PC-9 (cell line): ENCODE data around the gene MOV10L1. TPM values are rescaled to one million over a fixed set of nuclear protein-coding genes. Genes with fewer than 3 reads are reported as not detected.

Source experiments
- BruUV-seq: library from RNA; stranded (reverse); fragments of 400-500 nt; replicated peaks from 2 replicates; lab custom pipeline; 2021; lab: Mats Ljungman, UMichigan
- CTCF ChIA-PET: fragments of 300-600 bp; sonication (Branson Sonifier 250); formaldehyde crosslinking; loops from one replicate; lab custom pipeline; 2022; ENCODE audit warnings: antibody characterized with exemption; lab: Charles Lee
- POLR2A ChIA-PET: fragments of 300-600 bp; sonication (Branson Sonifier 250); formaldehyde crosslinking; loops from one replicate; lab custom pipeline; 2022; ENCODE audit warnings: antibody characterized with exemption; ENCODE audit not compliant: unreplicated experiment; lab: Charles Lee
- DNase-seq, 2 experiments: peaks; one replicate each; pipeline versions ENCODE4 v3.0.0 to v3.0.0-alpha.2; 2015 to 2022; ENCODE audit warnings: mixed read lengths in 1 of 2
- H2AFZ ChIP-seq: fragments of 200-600 bp; sonication (generic); 2 replicates; pipeline ENCODE4 v1.8.1; 2017; ENCODE audit warnings: antibody characterized with exemption
- H3F3A ChIP-seq: fragments of 200-600 bp; sonication (generic); 2 replicates; pipeline ENCODE4 v1.8.1; 2017; ENCODE audit warnings: antibody characterized with exemption, mild to moderate bottlenecking, low read depth; ENCODE audit not compliant: insufficient read depth
- H3K27ac ChIP-seq: fragments of 200-600 bp; sonication (generic); 2 replicates; pipeline ENCODE4 v1.6.1; 2016; ENCODE audit warnings: mixed run types
- H3K27me3 ChIP-seq: fragments of 200-600 bp; sonication (generic); 2 replicates; pipeline ENCODE4 v1.6.1; 2016; ENCODE audit warnings: low read depth, mixed run types; ENCODE audit not compliant: insufficient read depth
- H3K36me3 ChIP-seq: fragments of 200-600 bp; sonication (generic); 2 replicates; pipeline ENCODE4 v1.6.1; 2016; ENCODE audit warnings: low read depth, mixed run types
- H3K4me1 ChIP-seq: fragments of 200-600 bp; sonication (generic); replicated peaks from 2 replicates; pipeline ENCODE4 v1.6.1; 2016; ENCODE audit warnings: mixed run types; ENCODE audit not compliant: insufficient read depth
- H3K4me2 ChIP-seq: fragments of 200-600 bp; sonication (generic); 2 replicates; pipeline ENCODE4 v1.6.1; 2017; ENCODE audit warnings: mixed run types
- H3K4me3 ChIP-seq: fragments of 200-600 bp; sonication (generic); 2 replicates; pipeline ENCODE4 v1.6.1; 2016; ENCODE audit warnings: mixed run types
- H3K79me2 ChIP-seq: fragments of 200-600 bp; sonication (generic); 2 replicates; pipeline ENCODE4 v1.6.1; 2017; ENCODE audit warnings: low read depth, mixed run types
- H3K9me2 ChIP-seq: fragments of 200-600 bp; sonication (generic); 2 replicates; pipeline ENCODE4 v1.8.1; 2017; ENCODE audit warnings: mild to moderate bottlenecking; ENCODE audit not compliant: insufficient read depth
- H3K9me3 ChIP-seq: fragments of 200-600 bp; sonication (generic); 2 replicates; pipeline ENCODE4 v1.8.1; 2016; ENCODE audit warnings: low read depth; ENCODE audit not compliant: insufficient read depth
- H4K20me1 ChIP-seq: fragments of 200-600 bp; sonication (generic); 2 replicates; pipeline ENCODE4 v1.8.1; 2017; ENCODE audit not compliant: insufficient read depth
- EZH2 ChIP-seq: fragments of 200-600 bp; sonication (generic); IDR thresholded peaks from 2 replicates; pipeline ENCODE4 v1.8.0; 2017; ENCODE audit warnings: antibody characterized with exemption, low read depth
- intact Hi-C: fragments of 100-400 bp; cut with micrococcal nuclease; formaldehyde crosslinking; loops from one replicate; pipeline ENCODE4 v1.10.0; 2022; ENCODE audit not compliant: unreplicated experiment
- total RNA-seq: library from RNA; stranded (reverse); gene quantifications from 2 replicates; pipeline ENCODE4 v1.2.3, GENCODE V29; 2021
- TF ChIP-seq, protein P1 (sequence below): fragments of 200-600 bp; sonication (generic); conservative IDR thresholded peaks from 2 replicates; pipeline ENCODE4 v1.6.1; 2017; ENCODE audit warnings: mixed run types, antibody characterized with exemption, mild to moderate bottlenecking, moderate library complexity

The MOV10L1 gene
- total RNA-seq, 1 experiment from 2014 or later: not detected

DNA sequence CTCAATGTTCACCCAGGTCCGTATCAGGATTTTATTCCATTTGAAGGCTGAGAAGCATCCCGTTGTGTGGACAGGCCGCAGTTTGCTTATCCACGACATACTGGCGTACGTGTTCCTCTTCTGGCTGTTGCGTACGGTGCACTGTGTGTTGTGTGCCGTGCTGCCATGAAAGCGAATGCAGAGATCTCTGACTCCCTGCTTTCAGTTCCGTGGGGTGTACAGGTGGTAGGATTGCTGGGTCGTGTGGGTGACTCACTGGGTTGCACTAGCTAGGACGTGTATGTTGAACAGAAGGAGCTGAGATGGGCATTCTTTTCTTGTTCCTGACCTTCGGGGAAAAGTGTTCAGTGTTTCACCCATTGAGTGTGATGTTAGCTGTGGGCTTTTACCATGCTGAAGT is 121.3 kb downstream of the MOV10L1 start:
- ChIA-PET POLR2A (no interaction called here), CTCF (interaction anchor here (0.9 kb wide), 1 partner anchor 62 kb away, joined by 3 read pairs; no protein-coding TSS in a partner anchor)
- TF ChIP-seq, protein P1, sequence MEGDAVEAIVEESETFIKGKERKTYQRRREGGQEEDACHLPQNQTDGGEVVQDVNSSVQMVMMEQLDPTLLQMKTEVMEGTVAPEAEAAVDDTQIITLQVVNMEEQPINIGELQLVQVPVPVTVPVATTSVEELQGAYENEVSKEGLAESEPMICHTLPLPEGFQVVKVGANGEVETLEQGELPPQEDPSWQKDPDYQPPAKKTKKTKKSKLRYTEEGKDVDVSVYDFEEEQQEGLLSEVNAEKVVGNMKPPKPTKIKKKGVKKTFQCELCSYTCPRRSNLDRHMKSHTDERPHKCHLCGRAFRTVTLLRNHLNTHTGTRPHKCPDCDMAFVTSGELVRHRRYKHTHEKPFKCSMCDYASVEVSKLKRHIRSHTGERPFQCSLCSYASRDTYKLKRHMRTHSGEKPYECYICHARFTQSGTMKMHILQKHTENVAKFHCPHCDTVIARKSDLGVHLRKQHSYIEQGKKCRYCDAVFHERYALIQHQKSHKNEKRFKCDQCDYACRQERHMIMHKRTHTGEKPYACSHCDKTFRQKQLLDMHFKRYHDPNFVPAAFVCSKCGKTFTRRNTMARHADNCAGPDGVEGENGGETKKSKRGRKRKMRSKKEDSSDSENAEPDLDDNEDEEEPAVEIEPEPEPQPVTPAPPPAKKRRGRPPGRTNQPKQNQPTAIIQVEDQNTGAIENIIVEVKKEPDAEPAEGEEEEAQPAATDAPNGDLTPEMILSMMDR: no peak
- TF ChIP-seq EZH2: no peak
- H3K4me3 ChIP-seq: no peak overlapping the region
- peaks cover 4% of the 10 kb centered on the region; the same call in 1 of the 2 replicates for H3K79me2 ChIP-seq
- H3F3A ChIP-seq: peaks cover 55% of the 10 kb centered on the region; the same call in 1 of the 2 replicates
- intact Hi-C loops: no loop called here
- H3K9me2 ChIP-seq: no peaks in the 10 kb centered on the region
- peaks cover 39% of the 10 kb centered on the region for H3K36me3 ChIP-seq
- no peaks in the 10 kb centered on the region for H3K4me1 ChIP-seq
- H4K20me1 ChIP-seq: peaks cover 82% of the 10 kb centered on the region
- H3K27ac ChIP-seq: no peak overlapping the region
- H3K27me3 ChIP-seq: no peaks in the 10 kb centered on the region
- no peak overlapping the region for H3K4me2 ChIP-seq
- no peak for DNase-seq
- H2AFZ ChIP-seq: no peak overlapping the region
- BruUV-seq: no TSS peak
- H3K9me3 ChIP-seq: no peaks in the 10 kb centered on the region

Other genes with a start within 250 kb of the MOV10L1 start
- 18.2 and 21.4 TPM in 2 replicates for gene ZBED4, start 236.2 kb upstream of the MOV10L1 start, total RNA-seq
- 16.8 and 19.2 TPM in 2 replicates for gene ALG12, start 171.6 kb upstream of the MOV10L1 start, total RNA-seq
- 30.7 and 34.1 TPM in 2 replicates for gene CRELD2, start 171.4 kb upstream of the MOV10L1 start, total RNA-seq
- gene PIM3, start 129.2 kb upstream of the MOV10L1 start, total RNA-seq: 67.0 and 84.8 TPM in 2 replicates
- not detected in 2 replicates for gene IL17REL, start 77.2 kb upstream of the MOV10L1 start, total RNA-seq
- gene TTLL8, start 31.7 kb upstream of the MOV10L1 start, total RNA-seq: not detected in 2 replicates
- gene MLC1, start 4.6 kb upstream of the MOV10L1 start, total RNA-seq: not detected in 2 replicates
- gene PANX2, start 80.7 kb downstream of the MOV10L1 start, total RNA-seq: 46.3 and 51.7 TPM in 2 replicates
- gene TRABD, start 95.9 kb downstream of the MOV10L1 start, total RNA-seq: 68.2 and 78.8 TPM in 2 replicates
- 27.4 and 36.2 TPM in 2 replicates for gene SELENOO, start 111.0 kb downstream of the MOV10L1 start, total RNA-seq
- 31.3 and 34.8 TPM in 2 replicates for gene TUBGCP6, start 155.0 kb downstream of the MOV10L1 start, total RNA-seq
- gene HDAC10, start 161.3 kb downstream of the MOV10L1 start, total RNA-seq: 80.5 and 101 TPM in 2 replicates
- 48.5 and 61.1 TPM in 2 replicates for gene MAPK12, start 171.7 kb downstream of the MOV10L1 start, total RNA-seq
- 5.5 and 10.0 TPM in 2 replicates for gene MAPK11, start 180.4 kb downstream of the MOV10L1 start, total RNA-seq
- 250 and 260 TPM in 2 replicates for gene PLXNB2, start 217.6 kb downstream of the MOV10L1 start, total RNA-seq
- 12.1 and 14.3 TPM in 2 replicates for gene DENND6B, start 237.0 kb downstream of the MOV10L1 start, total RNA-seq